DMS 273 treated with DMSO at 0.1 percent for 48 hours (cell line): ENCODE results near the gene FRMPD2.
"Not testable (repeated sequence)": the region's sequence is repeated elsewhere in the genome, so short reads cannot be mapped to it uniquely, and the experiment has no call there.

Experiments
- DNase-seq: peaks from one replicate; lab custom pipeline; 2025; lab: John Stamatoyannopoulos, UW

FRMPD2 gene

DNA sequence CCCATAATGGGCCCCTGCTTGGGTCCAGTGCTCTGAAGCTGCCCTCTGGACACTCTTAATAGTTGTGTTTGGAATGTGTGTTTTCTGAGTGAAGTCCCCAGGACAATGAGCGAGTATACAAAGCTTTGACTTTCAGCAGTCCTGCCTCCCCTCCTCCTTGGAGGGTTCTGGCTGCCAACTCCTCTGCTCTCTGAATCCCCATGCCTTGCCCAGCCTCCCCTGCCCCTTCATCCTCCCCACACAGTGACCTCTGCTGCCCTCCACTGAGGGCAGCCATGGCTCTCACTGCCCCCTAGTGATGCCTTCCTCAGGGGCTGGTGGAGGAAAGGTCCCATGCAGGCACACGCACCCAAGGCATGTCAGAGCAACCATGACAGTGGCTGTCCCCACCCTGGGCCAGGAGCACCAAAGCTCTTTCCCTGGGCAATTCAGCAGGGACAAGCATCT lies 40.9 kb downstream of the FRMPD2 start:
- no peak for DNase-seq

DNA sequence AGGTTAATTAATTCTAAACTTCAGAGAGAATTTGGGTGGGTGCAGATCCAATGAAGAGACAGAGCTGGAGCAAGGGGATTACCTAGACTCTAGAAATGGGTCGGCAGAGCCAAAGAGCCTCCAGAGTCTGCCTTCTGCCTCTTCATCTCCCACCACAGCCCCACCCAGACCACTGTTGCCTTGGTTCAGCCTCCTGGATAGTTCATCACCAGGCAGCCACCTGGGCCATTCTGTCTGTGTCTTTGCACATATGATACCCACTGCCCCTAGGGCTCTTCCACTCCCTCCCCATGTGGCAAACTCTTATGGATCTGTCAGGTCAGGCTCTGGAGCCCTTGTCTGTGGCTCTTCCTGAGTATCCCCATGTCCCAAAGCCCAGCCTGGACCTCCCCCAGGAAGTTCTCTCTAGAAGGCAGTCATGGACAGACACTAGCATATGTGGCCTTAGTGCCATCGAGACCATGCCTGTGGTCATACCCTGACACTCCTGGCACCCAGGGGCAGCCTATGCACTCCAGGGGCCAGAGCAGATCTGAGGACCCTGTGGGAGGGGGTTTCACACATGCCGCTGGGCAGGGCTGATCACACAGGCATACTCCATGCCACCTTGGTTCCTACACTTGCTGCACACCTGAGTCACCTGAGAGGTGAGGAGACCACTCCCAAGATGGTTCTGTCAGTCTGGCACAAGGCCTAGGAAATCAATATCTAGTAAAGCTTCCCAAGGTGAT lies 41.6 kb downstream of the FRMPD2 start:
- DNase-seq, result no peak

DNA sequence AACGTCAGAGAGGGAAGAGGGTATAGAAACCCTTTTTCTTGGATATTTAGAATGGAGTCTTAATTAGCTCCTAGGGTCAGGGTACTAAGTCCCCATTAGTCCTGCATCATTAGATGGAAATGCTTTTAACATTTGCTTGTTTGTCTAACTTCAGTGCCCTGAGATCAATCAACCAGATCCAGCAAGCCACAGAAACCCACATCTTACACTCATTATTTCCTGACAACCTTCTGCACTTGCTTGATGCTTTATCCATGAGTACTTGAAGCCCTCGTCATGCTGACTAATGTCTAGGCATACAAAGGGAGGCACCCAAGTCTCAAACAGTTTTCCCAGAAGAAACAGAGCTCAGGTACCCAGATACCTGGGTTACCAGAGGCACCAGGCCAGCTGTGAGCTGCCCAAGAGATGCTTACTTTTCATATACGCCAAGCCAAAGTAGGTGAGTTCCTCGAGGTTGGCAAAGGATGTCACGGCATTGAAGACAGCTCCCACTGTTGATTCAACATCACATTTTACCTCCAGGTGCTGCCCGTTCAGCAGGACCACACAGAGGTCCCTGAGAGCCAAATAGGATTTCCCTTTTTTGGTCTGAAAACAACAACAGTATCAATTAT lies 42.7 kb downstream of the FRMPD2 start:
- no peak for DNase-seq

- no peak for DNase-seq
These were observed 43.3 kb downstream of the FRMPD2 start for GRCh38 chr10:48231178-48231577.

DNA sequence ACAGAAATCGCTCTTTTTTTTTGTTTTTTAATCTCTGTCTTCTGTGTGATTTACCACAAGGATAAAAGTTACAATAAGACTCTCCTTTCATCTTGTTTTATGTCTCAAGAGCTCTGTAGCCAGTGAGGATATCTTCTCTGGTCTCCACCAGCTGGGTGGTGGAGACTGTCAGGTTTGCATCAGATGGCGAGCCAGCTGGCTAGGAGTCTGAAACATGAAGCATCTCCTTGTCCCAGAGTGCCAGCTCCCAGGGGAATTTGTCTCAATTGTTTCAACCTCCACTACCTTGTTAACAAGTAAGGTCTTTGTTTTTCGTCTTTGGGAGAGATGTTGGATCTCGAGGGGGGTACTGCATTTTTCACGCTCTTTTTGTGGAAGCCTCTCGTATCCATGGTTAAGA lies 47.3 kb downstream of the FRMPD2 start:
- peak; percentile 6 for DNase-seq

- no peak for DNase-seq
These were observed 49.4 kb downstream of the FRMPD2 start for GRCh38 chr10:48224979-48225560.

GRCh38 chr10:48224296-48224695 lies 50.2 kb downstream of the FRMPD2 start:
- no peak for DNase-seq

DNA sequence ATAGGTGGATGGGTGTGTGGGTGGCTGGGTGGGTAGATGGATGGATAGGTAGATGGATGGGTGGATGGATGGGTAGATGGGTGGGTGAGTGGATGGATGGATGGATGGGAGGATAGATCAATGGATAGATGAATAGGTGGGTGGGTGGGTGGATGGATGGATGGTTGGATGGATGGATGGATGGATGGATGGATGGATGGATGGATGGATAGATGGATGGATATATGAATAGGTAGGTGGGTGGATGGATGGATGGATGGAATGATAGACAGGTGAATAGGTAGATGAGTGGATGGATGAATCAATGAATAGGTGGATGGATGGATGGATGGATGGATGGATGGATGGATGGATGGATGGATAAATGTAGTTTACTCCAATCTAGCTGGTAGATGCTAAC lies 52.7 kb downstream of the FRMPD2 start:
- no peak for DNase-seq

- not testable (repeated sequence) for DNase-seq
These were observed 53.5 kb downstream of the FRMPD2 start for GRCh38 chr10:48221031-48221430.

GRCh38 chr10:48219194-48219593 lies 55.3 kb downstream of the FRMPD2 start:
- no peak for DNase-seq

- DNase-seq, result no peak
These were observed 57.8 kb downstream of the FRMPD2 start for GRCh38 chr10:48216744-48217143.

DNA sequence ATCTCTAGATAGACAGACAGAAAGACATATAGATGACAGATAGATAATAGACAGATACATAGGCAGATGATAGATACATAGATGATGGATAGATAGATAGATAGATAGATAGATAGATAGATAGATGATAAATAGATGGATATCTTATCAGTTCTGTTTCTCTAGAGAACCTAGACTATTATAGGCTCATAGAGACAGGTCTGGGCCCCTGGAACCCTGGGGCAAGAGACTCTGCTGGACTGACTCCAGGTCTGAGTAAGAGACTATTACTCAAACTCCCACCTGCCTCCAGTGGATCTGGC lies 58.3 kb downstream of the FRMPD2 start:
- DNase-seq, result no peak

- no peak for DNase-seq
These were observed 58.9 kb downstream of the FRMPD2 start for GRCh38 chr10:48215486-48216203.

GRCh38 chr10:48214716-48215485 lies 59.6 kb downstream of the FRMPD2 start:
- no peak for DNase-seq

DNA sequence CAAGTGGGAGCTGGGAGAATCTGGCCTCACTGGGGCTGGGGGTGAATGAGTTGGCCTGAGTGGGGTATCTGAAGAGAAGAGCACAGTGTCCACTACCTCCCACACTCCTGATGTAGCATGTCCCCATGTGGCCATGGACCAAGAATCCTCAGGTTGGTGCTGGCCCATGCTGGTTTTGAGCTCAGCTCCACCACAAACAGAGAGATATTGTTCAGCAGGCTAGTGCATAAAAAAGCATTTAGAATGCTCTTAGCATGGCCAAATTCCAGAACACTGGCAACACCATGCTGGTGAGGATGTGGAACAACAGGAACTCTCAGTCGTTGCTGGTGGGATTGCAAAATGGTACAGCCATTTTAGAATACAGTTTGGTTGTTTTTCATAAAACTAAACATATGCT lies 61.4 kb downstream of the FRMPD2 start:
- no peak for DNase-seq

- no peak for DNase-seq
These were observed 62.7 kb downstream of the FRMPD2 start for GRCh38 chr10:48211777-48212176.

DNA sequence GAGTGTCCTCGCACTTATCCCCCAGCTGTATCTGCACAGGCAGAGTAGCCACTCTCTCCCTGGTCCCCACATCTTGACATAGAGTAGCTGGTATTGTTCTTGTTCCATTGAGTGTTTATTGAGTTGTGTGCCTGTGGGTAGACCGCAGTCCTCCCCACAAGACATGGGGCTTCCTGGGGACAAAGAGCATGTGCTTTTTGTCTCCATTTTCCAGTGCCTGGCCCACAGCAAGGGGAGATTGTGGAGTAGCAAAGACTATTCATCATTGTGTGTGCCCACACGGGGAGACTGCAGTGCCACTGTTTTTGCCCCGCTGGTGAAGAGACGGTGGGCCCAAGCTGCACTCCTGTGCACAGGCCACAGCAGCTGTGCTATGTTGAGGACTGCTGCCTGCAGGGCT lies 63.5 kb downstream of the FRMPD2 start:
- no peak for DNase-seq

GRCh38 chr10:48210391-48210790 lies 64.1 kb downstream of the FRMPD2 start:
- no peak for DNase-seq

- no peak for DNase-seq
These were observed 65.3 kb downstream of the FRMPD2 start for GRCh38 chr10:48209241-48209640.

- no peak for DNase-seq
These were observed 66.6 kb downstream of the FRMPD2 start for GRCh38 chr10:48207853-48208252.

DNA sequence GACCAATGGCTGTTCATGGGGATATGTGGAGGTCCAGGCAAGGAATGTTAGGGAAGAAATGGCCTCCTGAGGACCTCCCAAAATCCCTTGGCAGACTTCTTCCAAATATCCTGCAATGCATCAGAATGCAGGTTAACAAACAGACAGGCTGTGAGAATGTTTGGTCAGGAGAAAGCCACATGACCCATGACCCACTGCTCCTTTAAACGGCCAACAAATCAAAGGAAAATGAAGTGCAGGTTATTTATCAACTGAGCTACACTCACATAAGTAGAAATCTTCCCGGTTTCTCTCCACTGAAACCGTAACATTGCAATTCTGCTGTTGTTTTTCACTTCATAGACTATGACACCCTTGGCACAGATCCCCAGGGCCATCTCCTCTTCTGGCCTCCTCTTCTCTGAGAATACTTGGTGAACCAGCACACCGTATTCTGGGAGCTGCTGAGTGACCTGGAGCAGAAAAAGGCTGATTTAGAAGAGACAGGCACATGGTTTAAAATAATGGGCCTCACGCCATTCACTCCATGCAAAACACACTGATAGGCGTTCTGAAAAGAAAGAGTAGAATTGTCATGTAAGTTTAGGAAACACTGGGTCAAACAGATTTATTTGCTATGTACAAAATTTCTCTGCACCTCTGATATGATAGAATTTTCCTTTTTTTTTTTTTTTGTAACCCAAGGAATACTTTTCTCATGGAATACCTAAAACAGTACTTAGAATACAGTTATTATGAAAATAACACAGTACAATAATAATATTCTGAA lies 67.8 kb downstream of the FRMPD2 start:
- no peak for DNase-seq
